Posterior vena cava (tissue), 2 donors: ENCODE data around the gene XPO1. TPM values are rescaled to one million over a fixed set of nuclear protein-coding genes. Genes with fewer than 3 reads are reported as not detected.
A peak's percentile ranks its signal among the peaks of the same experiment; 100 is the strongest.
"Not testable (repeated sequence)": the region's sequence is repeated elsewhere in the genome, so short reads cannot be mapped to it uniquely, and the experiment has no call there.

Experiments used
- DNase-seq: peaks from one replicate; pipeline ENCODE4 v3.0.0-alpha.2; 2020; ENCODE audit warnings: low spot score
- intact Hi-C, 2 donors: fragments of 100-400 bp; cut with DNase I; formaldehyde crosslinking; loops; one replicate each; pipeline versions ENCODE4 v1.14.1 to v1.14.2; 2022 to 2023
- total RNA-seq, 2 donors: library from RNA; stranded (reverse); fragmentation: NEBNext Ultra II Directional; extraction: Animal tissue kit (Norgen Biotek cat#: 25700); gene quantifications; one replicate each; pipeline ENCODE4 v1.2.1, GENCODE V29; 2021
- donor health status: DM: yes; HTN: yes; CAD: no.
- donor health status: DM: yes; HTN: yes; CAD: no.

The XPO1 gene
- total RNA-seq, 2 donors from 2014 or later = 78.4 to 136 TPM

DNA sequence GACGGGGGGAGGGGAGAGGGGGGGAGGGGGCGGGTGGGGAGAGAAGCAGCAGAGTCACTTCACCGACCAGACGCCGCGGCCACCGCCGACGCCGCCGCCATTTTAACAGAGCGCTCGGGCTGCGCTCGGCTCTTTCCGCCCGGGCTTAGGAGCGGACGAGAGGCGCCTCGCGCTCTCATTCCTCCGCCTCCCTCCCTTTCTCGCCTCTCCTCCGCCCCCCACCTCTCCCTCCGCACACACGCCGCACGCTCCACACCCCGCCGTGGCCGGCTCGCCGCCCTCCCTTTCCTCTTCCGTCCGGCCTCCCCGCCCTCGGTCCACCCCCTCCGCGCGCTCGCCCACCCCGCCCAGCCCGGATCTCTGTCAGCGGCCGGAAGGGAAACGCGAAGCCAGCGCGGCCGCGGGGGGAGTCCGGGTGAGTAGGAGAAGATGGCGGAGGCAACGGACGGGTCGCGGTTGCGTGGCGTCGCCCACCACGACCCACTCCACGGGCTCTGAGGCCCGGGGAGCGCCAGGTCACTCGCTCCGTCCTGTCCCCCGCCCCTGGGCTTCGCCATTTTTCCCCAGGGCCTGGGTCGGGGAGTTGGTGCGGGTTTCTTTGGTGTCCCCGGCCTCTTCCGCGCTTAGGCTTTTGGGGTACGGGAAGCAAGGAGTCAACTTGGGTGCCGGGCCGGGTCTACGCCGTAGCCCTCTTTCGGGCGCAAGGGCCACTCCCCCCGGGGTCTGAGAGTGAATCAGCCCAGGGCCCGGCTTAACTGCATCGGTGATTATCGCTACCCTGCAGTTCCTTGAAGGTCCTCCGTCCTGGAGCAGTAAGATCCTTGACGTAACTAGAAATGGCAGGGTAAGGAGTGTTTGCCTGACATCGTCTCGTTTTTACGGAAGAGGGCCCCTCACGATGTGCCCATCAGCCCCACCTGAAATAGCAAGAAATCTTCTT, 66.9 kb downstream of the XPO1 start, which contains the start of gene USP34:
Gene USP34, minus strand, starts transcription at position 123 of the 940 bp plus-strand sequence. CDS start 395 bp downstream, outside the sequence.
- DNase-seq = peak; percentile 99
- intact Hi-C loops = loop anchor here in 1 of 2 donors (10.0 kb wide), 1 partner anchor 286 kb away; no protein-coding TSS in a partner anchor

DNA sequence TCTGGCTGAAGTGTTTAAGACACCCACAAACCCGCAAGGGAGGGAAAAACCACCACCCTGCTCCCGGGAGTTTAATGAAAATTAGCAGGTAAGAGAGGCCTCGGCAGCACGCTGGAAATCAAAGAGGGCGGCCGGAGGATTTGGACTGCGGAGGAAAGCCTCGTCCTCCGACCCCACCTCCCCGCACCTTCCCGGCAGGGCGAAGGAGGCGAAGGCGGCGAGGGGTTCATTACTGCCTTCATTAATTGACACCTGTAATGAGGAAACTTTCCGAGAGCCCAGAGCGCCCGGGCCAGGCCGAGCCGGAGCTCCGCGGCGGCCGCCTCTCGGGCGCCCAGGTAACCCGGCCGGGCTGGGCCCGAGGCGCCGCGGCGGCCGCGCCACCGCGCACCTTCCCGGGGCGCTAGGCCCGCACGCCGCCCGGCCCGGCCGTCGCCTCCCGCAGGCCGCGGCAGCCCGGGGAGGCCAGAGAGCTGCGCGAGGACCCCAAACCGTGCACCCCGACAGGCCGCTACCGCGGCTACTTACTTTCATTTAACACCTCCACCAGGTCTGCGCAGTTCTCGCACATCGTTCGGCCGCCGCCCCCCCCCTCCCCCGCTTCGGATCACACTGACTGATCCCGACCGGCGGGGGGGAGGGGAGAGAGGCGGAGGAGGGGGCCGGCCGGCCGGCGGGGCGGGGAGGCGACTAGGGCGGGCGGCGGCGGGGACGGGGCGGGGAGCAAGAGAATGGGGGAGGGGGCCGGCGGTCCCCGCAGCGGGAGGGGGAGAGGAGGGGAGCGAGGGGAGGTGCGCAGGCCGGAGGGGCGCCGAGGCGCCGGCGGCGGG, 67.8 kb downstream of the XPO1 start:
- intact Hi-C loops = loop anchor here in 1 of 2 donors (10.0 kb wide), 1 partner anchor 286 kb away; no protein-coding TSS in a partner anchor
- peak; percentile 95 for DNase-seq

DNA sequence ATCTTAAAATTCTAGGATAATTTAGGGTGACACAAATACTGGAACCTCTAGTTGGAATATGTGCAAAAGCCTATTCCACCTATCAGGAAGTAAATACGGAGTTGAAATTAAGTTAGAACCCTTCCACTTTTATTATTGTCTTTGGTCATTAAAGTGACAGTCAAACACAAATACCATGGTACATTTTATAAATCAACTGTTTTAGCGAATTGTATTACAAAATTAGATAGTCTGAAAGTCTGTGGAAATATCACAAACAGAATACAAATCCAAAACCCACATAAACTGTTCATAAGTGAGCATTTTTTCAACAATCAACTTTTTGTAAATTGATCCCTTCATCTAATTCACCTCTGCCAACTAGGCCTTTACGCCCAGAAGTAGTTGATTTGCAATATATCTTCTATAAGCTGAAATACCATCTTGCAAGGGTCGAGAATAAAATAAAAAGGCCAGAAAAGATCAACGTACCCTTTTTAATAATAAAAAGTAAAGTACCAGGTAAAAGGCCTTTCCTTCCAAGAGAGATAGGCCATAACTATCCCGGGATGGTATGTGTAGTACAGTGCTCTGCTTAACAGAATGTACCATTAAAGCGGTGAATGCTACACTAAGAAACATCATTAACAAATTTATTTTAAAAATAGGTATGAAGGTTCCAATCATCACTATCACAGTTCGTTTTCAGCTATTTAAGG, 68.6 kb downstream of the XPO1 start:
- intact Hi-C loops = loop anchor here in 1 of 2 donors (10.0 kb wide), 2 partner anchors 65 to 285 kb away; no protein-coding TSS in a partner anchor
- DNase-seq = no peak

DNA sequence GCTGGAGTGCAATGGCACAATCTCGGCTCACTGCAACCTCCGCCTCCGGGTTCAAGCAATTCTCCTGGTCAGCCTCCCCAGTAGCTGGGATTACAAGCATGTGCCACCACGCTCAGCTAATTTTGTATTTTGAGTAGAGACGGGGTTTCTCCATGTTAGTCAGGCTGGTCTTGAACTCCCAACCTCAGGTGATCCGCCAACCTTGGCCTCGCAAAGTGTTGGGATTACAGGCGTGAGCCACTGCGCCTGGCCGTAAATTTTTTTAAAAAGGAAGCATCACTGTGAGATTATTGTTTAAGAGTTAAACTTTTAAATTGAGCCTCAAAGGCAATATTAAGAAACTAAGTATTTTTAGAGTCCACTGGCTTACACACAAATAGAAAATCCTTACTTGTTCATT, 69.9 kb downstream of the XPO1 start:
- intact Hi-C loops = loop anchor here in 1 of 2 donors (10.0 kb wide), 1 partner anchor 63 kb away; no protein-coding TSS in a partner anchor
- not testable (repeated sequence) for DNase-seq

DNA sequence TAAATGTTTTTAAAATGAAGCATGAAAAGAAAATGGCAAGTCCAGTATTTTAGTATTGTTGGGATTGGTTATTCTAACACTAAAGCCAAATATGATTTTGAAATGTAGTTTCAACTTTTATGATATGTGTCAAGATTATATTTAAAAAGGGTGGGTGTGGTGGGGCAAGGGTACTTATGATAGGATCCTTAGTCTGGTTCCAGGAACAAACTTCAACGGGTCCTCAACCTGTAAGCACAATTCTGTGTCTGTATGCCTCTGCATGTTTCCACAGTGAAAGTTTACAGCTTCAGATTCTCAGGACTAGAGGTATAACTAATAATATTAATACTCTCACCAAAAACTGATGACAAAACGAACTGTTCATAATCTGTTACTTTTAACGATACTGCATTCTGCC, 73.1 kb downstream of the XPO1 start:
- no peak for DNase-seq
- intact Hi-C loops = loop anchor here in 1 of 2 donors (10.0 kb wide), 1 partner anchor 60 kb away; no protein-coding TSS in a partner anchor

DNA sequence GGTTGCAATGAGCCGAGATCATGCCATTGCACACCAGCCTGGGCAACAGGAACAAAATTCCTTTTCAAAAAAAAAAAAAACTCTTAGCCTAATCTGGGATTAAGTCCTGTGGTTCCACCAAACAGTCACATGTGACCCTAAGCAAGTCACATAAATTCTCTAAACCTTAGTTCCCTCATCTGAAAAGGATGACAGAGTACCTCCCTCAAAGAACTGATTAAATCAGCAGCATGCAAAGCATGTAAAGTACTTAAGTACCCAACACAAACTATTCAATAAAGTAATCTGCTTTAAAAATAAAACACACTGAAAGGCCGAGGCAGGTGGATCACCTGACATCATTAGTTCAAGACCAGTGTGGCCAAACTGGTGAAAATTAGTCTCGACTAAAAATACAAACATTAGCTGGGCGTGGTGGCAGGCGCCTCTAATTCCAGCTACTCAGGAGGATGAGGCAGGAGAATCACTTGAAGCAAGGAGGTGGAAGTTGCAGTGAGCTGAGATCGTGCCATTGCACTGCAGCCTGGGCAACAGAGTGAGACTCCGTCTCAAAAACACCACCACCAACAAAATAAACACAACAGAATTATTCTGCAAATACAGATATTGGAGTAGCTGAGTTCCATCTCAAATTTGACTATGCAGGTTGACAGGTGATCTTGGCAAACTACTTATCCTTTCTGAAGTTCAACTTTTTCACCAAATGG, 74.2 kb downstream of the XPO1 start:
- intact Hi-C loops = loop anchor here in 1 of 2 donors (10.0 kb wide), 1 partner anchor 59 kb away; no protein-coding TSS in a partner anchor
- no peak for DNase-seq

DNA sequence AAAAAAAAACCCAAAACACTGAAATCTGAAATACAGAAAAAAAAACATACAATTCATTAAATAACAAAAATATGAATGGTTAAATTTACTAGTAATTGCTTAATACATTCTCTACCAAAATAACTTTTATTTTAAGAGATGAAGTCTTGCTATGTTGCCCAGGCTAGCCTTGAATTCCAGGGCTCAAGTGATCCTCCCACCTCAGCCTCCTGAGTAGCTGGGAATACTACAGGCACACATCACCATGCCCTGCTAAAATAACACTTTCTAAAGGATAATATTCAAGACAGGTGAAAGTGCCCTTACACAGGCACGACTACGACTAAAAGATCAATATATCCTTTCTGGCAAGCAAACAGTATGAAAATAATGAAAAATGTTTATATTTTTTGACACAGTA, 76.8 kb downstream of the XPO1 start:
- DNase-seq = no peak
- intact Hi-C loops = loop anchor here in 1 of 2 donors (10.0 kb wide), 1 partner anchor 57 kb away; no protein-coding TSS in a partner anchor

DNA sequence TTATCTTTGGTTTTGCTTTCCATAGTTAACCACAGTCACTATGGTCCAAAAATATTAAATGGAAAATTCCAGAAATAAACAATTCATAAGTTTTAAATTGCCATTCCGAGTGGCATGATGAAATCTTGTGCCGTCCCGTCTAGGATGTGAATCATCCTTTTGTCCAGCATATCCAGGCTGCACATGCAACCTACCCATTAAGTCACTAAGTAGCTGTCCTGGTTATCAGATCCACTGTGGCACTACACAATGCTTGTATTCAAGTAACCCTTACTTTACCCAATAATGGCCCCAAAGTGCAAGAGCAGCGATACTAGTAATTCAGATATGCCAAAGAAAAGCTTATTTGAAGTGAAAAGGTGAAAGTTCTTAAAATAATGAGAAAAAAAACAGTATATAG, 78.0 kb downstream of the XPO1 start:
- intact Hi-C loops = loop anchor here in 1 of 2 donors (10.0 kb wide), 1 partner anchor 55 kb away; no protein-coding TSS in a partner anchor
- DNase-seq = no peak

DNA sequence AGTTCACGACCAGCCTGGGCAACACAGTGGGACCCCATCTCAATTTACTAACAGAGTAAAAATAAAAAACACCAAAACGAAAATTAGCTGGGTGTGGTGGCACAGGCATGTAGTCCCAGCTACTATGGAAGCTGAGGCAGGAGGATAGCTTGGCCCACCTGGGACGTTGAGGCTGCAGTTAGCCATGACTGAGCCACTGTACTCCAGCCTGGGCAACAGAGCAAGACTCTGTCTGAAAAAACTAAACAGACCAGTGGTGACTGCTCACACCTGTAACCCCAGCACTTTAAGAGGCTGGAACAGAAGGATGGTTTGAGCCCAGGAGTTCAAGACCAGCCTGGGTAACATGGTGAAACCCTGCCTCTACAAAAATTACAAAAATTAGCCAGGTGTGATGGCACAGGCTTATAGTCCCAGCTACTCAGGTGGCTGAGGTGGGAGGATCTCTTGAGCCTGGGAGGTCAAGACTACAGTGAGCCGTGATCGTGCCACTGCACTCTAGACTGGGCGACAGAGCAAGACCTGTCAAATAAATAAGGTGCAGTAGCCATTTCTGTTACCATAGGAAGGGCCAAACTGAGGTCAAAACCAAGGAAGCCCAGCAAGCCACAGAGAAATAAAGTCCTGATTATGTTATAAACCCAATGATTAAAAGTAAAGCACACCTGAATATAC, 81.3 kb downstream of the XPO1 start:
- DNase-seq = no peak
- intact Hi-C loops = no loop called here

DNA sequence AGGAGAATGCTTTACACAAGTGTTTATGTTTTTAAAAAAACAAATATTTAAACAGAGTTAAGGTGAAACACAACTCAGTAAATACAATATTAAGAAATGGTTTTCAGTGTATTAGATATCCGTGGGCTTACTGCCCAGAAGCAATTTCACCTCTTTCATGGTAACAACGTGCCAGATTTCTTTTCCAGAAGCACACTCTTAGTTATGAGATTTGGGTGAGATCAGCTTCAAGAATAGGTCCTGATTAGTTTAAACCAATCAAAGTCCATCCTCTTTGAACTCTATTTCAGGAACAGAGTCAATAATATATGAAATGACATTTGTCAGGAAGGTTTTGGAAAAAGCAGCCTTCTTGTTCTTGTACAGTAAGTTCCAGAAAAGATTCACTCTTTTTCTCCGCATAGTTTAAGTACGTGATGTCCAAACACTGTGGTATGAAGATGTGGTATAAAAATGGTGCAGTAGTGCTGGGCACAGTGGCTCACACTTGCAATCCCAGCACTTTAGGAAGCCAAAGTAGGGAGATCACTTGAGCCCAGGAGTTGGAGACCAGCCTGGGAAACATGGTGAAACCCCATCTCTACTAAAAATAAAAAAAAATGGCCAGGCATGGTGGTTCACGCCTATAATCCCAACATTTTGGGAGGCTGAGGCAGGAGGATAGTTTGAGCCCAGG, 81.9 kb downstream of the XPO1 start:
- no peak for DNase-seq
- intact Hi-C loops = no loop called here

DNA sequence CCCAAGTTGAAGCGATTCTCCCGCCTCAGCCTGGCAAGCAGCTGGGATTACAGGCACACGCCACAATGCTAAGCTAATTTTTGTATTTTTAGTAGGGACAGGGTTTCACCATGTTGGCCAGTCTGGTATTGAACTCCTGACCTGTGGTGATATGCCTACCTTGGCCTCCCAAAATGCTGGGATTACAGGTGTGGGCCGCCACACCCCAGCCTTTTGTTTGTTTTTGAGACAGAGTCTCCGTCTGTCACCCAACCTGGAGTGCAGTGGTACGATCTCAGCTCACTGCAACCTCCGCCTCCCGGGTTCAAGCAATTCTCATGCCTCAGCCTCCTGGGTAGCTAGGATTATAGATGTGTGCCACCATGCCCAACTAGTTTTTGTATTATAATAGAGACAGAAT, 83.2 kb downstream of the XPO1 start:
- not testable (repeated sequence) for DNase-seq

DNA sequence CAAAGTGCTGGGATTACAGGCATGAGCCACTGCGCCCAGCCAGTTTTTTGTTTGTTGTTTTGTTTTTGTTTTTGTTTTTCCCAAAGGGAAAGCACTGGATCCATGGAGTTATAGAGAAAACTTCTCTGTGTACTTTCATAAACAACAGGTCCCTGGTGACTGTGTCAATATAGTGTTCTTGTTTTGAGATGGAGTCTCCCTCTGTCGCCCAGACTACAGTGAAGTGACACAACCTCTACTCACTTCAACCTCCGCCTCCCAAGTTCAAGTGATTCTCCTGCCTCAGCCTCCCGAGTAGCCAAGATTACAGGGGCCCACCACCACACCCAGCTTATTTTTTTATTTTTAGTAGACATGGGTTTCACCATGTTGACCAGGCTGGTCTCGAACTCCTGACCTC, 83.8 kb downstream of the XPO1 start:
- intact Hi-C loops = no loop called here
- no peak for DNase-seq

More for the DNA sequence above, 83.2 kb downstream of the XPO1 start:
- intact Hi-C loops = not testable (repeated sequence)

DNA sequence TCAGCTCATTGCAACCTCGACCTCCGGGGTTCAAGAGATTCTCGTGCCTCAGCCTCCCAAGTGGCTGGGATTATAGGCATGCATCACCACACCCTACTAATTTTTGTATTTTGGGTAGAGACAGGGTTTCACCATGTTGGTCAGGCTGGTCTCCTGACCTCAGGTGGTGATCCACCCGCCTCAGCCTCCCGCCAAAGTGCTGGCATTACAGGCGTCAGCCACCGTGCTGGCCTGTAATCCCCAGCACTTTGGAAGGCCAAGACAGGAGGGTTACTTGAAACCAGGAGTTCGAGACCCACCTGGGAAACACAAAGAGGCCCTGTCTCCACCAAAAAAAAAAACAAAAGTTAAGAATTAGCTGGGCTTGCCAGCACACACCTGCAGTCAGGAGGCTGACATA, 85.8 kb downstream of the XPO1 start:
- intact Hi-C loops = no loop called here
- DNase-seq = no peak

DNA sequence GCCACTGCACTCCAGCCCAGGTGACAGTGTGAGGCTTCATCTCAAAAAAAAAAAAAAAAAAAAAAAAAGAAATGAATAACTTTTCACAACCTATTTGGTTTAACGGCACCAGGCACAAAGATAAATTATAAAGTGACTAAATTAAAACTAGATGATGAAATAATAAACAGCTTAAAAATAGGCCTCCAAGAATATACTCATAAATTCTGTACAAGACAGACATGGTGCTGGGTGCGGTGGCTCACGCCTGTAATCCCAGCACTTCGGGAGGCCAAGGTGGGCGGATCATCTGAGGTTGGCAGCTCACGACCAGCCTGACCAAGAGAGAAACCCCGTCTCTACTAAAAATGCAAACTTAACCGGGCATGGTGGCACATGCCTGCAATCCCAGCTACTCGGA, 87.0 kb downstream of the XPO1 start:
- intact Hi-C loops = no loop called here
- DNase-seq = no peak

DNA sequence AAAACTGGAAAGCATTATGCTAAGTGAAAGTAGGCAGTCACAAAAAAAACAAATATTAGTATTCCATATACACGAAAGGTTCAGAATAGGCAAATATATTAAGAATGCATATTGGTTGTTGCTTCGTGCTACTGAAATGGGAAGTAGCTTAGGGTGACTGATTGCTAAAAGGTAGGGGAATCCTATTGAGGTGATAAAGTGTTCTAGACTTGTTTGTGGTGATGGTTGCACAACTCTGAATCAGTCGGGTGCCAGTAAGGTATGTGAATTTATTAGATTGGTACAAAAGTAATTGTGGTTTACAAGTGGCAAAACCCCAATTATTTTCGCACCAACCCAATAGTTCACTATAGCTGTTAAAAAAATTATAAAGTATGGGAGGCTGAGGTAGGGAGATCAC, 88.0 kb downstream of the XPO1 start:
- intact Hi-C loops = no loop called here

DNA sequence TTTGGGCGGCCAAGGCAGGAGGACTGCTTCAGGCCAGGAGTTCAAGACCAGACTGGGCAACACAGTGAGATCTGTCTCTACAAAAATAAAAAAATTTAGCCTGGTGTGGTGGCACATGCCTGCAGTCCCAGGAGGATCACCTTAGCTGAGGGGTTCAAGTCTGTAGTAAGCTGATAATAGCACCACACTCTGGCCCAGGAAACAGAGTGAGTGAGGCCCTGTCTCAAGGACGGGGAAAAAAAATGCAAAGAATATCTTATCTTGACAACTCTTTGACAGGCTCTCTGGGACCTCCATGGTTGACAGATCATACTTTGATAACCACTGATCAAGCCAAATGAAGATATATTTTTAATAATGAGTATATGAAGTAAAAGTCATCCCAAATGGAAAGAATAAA, 89.9 kb downstream of the XPO1 start:
- intact Hi-C loops = no loop called here
- no peak for DNase-seq

More for the DNA sequence above, 88.0 kb downstream of the XPO1 start:
- DNase-seq = no peak

DNA sequence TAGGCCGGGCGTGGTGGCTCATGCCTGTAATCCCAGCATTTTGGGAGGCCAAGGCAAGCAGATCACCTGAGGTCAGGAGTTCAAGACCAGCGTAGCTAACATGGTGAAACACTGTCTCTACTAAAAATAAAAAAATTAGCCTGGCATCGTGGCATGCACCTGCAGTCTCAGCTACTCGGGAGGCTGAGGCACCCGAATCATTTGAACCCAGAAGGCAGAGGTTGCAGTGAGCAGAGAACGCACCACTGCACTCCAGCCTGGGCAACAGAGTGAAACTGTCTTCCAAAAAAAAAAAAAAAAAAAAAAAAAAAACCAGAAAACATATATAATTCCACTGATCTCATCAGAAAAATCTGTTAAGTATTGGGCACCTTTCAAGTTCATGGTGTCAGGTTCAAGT, 91.2 kb downstream of the XPO1 start:
- intact Hi-C loops, DNase-seq: not testable (repeated sequence)
